ENCODE data around the gene SUSD4. TPM values are rescaled to one million over a fixed set of nuclear protein-coding genes. Genes with fewer than 3 reads are reported as not detected.

Gene SUSD4
- total RNA-seq, 1 experiment from 2014 or later, result 3.5 TPM

- Histone ChIP-seq H3K79me2 (ENCODE audit: insufficient read depth, low read length) (no peaks in the 10 kb centered on the region), H3K4ac (ENCODE audit: low read depth, low read length) (no peak overlapping the region), H3K79me1 (ENCODE audit: insufficient read depth, low read depth, low read length, poor library complexity, severe bottlenecking) (no peaks in the 10 kb centered on the region), H3T11ph (ENCODE audit: low read length) (no peak overlapping the region), H3K9me3 (ENCODE audit: control insufficient read depth, low read depth, low read length) (no peaks in the 10 kb centered on the region), H3K23me2 (ENCODE audit: insufficient read length, low read depth, low read length, poor library complexity, severe bottlenecking) (no peaks in the 10 kb centered on the region), H3K18ac (ENCODE audit: insufficient read length, low read depth, low read length) (no peak overlapping the region), H3K4me1 (ENCODE audit: insufficient read depth, low read length) (no peaks in the 10 kb centered on the region), H2AK5ac (ENCODE audit: insufficient read length, low read length) (no peak overlapping the region), H3K14ac (ENCODE audit: insufficient read depth, low read length) (no peak overlapping the region), H3K9ac (ENCODE audit: extremely low read depth, insufficient read length, low read length) (no peak overlapping the region), H2BK15ac (ENCODE audit: low read depth, low read length) (no peak overlapping the region), H3K56ac (ENCODE audit: insufficient read length, low read depth, low read length) (no peak overlapping the region), H2BK20ac (ENCODE audit: low read depth, low read length, poor library complexity, severe bottlenecking) (no peak overlapping the region), H4K5ac (ENCODE audit: insufficient read length, low read depth, low read length) (no peak overlapping the region), H2BK120ac (ENCODE audit: low read depth, low read length, poor library complexity, severe bottlenecking) (no peak overlapping the region), H3K27ac (ENCODE audit: insufficient read length, low read depth, low read length) (no peak overlapping the region), H4K8ac (replicated peaks; ENCODE audit: insufficient read length, low read depth, low read length) (no peak overlapping the region), H3K4me2 (ENCODE audit: insufficient read depth, insufficient read length, low read length) (no peak overlapping the region), H4K20me1 (ENCODE audit: control insufficient read depth, insufficient read depth, insufficient read length) (no peaks in the 10 kb centered on the region), H3K27me3 (ENCODE audit: insufficient read depth, low read length) (no peaks in the 10 kb centered on the region), H3K23ac (ENCODE audit: insufficient read length, low read depth, low read length) (no peak overlapping the region), H4K91ac (ENCODE audit: insufficient read length, low read depth, low read length) (no peak overlapping the region), H2AFZ (ENCODE audit: low read length) (no peak overlapping the region), H2BK5ac (ENCODE audit: insufficient read length, low read length) (no peak overlapping the region), H2BK12ac (ENCODE audit: insufficient read length, low read depth, low read length) (no peak overlapping the region)
- peaks cover 14 to 17% of the 10 kb centered on the region in 2 experiments for H3K4me1 Mint-ChIP-seq
- H3K27me3 Mint-ChIP-seq (ENCODE audit: low read depth), result peaks cover 42% of the 10 kb centered on the region
- peak overlapping the region in 1 of 2 experiments; percentile 5; a peak in 1 of 5 replicates for H3K4me3 Mint-ChIP-seq
- H3K9me3 Mint-ChIP-seq, result peaks cover 2 to 5% of the 10 kb centered on the region in 2 experiments; a peak in 2 of 5 replicates
- TF ChIP-seq CTCF (conservative IDR thresholded peaks at IDR 0.05), result no peak
- DNase-seq, result no peak
- no CpG with 5 or more reads among the region's 5 CpGs for WGBS (ENCODE audit: extremely low coverage, insufficient read length, low lambda C conversion rate)
- H3K36me3 Mint-ChIP-seq (ENCODE audit: insufficient read depth in 1 of 3, low read depth in 3 of 3), result peaks cover 0 to 4% (median 1%) of the 10 kb centered on the region in 3 experiments; a peak in 3 of 7 replicates
- H3K27ac Mint-ChIP-seq, result no peak overlapping the region
These were observed 183.2 kb downstream of the SUSD4 start for GRCh38 chr1:223180731-223181321.
